Measurements from ENCODE around the gene DPP9.

DNA sequence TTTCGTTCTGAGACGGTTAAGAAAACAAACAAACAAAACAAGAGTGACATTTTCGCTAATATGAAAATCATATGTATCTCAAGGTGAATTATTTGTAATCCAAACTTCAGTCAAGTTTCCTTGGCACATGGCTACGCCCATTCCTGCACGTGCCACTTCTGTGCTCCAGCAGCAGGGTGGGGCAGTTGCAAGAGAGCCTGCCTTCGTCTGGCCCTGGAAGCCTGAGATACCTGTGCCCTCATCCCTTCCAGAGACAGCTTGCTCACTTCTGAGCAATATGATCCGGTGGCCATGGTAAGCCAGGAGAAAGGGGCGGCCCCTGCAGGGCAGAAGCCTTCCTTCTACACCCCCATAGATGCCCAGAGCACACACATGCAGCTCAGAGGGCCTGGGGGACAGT is 22.1 kb downstream of the DPP9 start:
- TF ChIP-seq CTCF (conservative IDR thresholded peaks at IDR 0.05): no peak
- no peak for TF ChIP-seq ZFX (IDR thresholded peaks at IDR 0.05)
